ENCODE measurements around the gene SEPTIN8. TPM values are rescaled to one million over a fixed set of nuclear protein-coding genes. Genes with fewer than 3 reads are reported as not detected.

The SEPTIN8 gene
- total RNA-seq, 2 experiments from 2014 or later = 10.6 to 15.5 TPM

DNA sequence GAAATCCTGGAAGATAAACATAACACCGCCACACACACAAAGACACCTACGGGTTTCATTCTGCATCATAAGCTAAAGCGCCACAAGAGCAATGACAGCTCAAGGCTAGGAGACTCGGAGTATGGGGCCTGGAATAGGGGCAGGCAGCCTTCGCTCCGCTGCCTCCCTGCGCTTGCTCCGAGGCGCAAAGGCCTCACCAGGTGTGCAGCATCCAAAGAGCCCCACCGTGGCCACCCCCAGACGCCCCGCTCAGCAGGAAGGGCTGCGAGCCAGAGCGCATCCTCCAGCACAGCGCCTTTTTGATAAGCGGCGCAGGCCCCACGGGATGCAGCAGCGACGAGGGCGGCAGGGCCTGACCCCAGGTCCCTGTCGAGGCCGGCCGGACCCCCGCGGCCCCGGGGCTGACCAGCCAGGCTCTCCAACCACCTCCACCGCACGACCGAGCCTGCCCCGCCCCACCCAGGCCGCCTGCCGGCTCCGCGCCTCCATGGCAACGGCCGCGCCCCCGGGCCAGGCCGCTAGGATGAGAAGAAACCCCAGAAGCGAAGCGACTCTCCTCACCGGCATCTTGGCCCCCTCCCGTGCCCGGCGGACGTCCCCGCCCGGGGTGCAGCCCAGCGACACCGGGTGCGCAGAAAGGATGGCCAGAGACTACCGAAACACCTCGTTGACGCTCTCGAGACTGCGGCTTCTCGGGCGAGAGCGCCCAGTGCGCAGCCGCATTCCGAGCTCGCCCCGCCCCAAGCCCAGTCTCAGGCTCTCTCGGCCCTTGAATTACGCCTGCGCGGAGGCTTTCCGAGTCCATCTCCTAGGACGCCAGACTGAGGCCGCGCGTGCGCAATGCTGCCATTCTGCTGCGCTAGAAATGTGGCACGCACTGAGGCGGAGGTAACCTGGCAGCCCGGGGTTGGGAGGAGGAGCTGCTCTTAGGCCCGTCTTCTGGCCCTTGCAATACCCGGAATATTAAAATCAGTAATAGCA, 39.9 kb downstream of the SEPTIN8 start, which contains the start of gene KIF3A:
Gene KIF3A (minus strand): TSS at position 694 of the 981 bp plus-strand sequence. CDS start 127 bp downstream, at position 567.
- H3K36me3 ChIP-seq (ENCODE audit: insufficient read depth, low read length) = no peaks in the 10 kb centered on the region
- DNase-seq (ENCODE audit: low spot score) = peak; percentile 98
- POLR2A ChIA-PET = interaction anchor here (0.6 to 1.8 kb wide), 14 partner anchors 9 to 318 kb away, joined by 3 to 6 read pairs (median 3); no protein-coding TSS in a partner anchor
- intact Hi-C loops (cut with micrococcal nuclease; ENCODE audit: unreplicated experiment) = loop anchor here (5.0 to 10.0 kb wide), 2 partner anchors 180 to 352 kb away; partner anchors contain the start of gene RAD50
- H2AFZ ChIP-seq (ENCODE audit: low read length) = peak within 1 kb of the TSS; percentile 98
- H3K4me2 ChIP-seq (ENCODE audit: low read length) = peak within 1 kb of the TSS; percentile 71
- H3K4me3 ChIP-seq (ENCODE audit: low read depth, low read length, poor library complexity, severe bottlenecking) = peak within 1 kb of the TSS; percentile 74
- no peaks in the 10 kb centered on the region for H4K20me1 ChIP-seq (ENCODE audit: insufficient read depth, low read length)
- H3K79me2 ChIP-seq (ENCODE audit: insufficient read depth, low read depth, low read length) = no peaks in the 10 kb centered on the region; the same call in 1 of the 2 replicates
- H3K27ac ChIP-seq (ENCODE audit: low read depth, low read length, poor library complexity, severe bottlenecking) = no peak within 1 kb of the TSS
- TF ChIP-seq, protein P1, sequence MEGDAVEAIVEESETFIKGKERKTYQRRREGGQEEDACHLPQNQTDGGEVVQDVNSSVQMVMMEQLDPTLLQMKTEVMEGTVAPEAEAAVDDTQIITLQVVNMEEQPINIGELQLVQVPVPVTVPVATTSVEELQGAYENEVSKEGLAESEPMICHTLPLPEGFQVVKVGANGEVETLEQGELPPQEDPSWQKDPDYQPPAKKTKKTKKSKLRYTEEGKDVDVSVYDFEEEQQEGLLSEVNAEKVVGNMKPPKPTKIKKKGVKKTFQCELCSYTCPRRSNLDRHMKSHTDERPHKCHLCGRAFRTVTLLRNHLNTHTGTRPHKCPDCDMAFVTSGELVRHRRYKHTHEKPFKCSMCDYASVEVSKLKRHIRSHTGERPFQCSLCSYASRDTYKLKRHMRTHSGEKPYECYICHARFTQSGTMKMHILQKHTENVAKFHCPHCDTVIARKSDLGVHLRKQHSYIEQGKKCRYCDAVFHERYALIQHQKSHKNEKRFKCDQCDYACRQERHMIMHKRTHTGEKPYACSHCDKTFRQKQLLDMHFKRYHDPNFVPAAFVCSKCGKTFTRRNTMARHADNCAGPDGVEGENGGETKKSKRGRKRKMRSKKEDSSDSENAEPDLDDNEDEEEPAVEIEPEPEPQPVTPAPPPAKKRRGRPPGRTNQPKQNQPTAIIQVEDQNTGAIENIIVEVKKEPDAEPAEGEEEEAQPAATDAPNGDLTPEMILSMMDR (conservative IDR thresholded peaks at IDR 0.05; ENCODE audit: low read length) = no peak
- no peak for TF ChIP-seq EZH2phosphoT487 (IDR thresholded peaks at IDR 0.05; ENCODE audit: borderline replicate concordance, low read depth, low read length)
- CTCF ChIA-PET (ENCODE audit: unreplicated experiment) = interaction anchor here (0.5 to 1.4 kb wide), 3 partner anchors 10 to 349 kb away, joined by 3 to 4 read pairs (median 3); partner anchors contain the start of gene CCNI2
- no peaks in the 10 kb centered on the region for H3K9me3 ChIP-seq (ENCODE audit: low read length)
- no peaks in the 10 kb centered on the region for H3K9me2 ChIP-seq (ENCODE audit: insufficient read depth, low read length)
- no TSS peak for BruUV-seq (replicated peaks)
- peaks cover 18% of the 10 kb centered on the region for H3K4me1 ChIP-seq (ENCODE audit: insufficient read depth, low read length, poor library complexity, severe bottlenecking)

DNA sequence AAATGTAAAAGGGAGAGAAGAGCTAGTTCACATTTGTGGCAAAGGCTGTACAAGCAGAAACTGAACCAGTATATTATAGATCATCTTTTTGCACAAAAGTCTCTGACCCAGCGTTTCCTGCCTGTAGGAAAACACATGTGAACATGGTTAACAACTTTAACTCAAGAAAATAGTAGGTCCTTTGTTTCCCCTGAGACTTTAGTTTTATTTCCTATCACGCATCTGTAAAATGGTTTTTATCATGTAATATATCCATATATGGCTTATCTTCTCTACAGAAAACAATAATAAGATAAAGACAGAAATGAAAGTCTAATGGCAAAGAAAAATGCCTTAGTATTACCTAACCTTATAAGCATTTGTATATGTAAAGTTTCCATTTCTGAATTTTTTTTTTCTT, 42.4 kb downstream of the SEPTIN8 start:
- Histone ChIP-seq H3K36me3 (ENCODE audit: insufficient read depth, low read length) (0 out of 2 replicates have a peak, but pooled peaks cover 6% of the 10 kb centered on the region), H3K4me3 (ENCODE audit: low read depth, low read length, poor library complexity, severe bottlenecking) (no peak overlapping the region), H3K9me3 (ENCODE audit: low read length) (no peaks in the 10 kb centered on the region), H4K20me1 (ENCODE audit: insufficient read depth, low read length) (no peaks in the 10 kb centered on the region), H3K79me2 (ENCODE audit: insufficient read depth, low read depth, low read length) (no peaks in the 10 kb centered on the region; the same call in 1 of the 2 replicates), H3K4me2 (ENCODE audit: low read length) (no peak overlapping the region), H3K4me1 (ENCODE audit: insufficient read depth, low read length, poor library complexity, severe bottlenecking) (peaks cover 18% of the 10 kb centered on the region), H3K9me2 (ENCODE audit: insufficient read depth, low read length) (no peaks in the 10 kb centered on the region), H3K27ac (ENCODE audit: low read depth, low read length, poor library complexity, severe bottlenecking) (no peak overlapping the region), H2AFZ (ENCODE audit: low read length) (no peak overlapping the region)
- no peak for DNase-seq (ENCODE audit: low spot score)
- no TSS peak for BruUV-seq (replicated peaks)
- CTCF ChIA-PET (ENCODE audit: unreplicated experiment) = no interaction called here
- TF ChIP-seq, protein P1 (conservative IDR thresholded peaks at IDR 0.05; ENCODE audit: low read length) = no peak
- TF ChIP-seq EZH2phosphoT487 (IDR thresholded peaks at IDR 0.05; ENCODE audit: borderline replicate concordance, low read depth, low read length) = no peak
- intact Hi-C loops (cut with micrococcal nuclease; ENCODE audit: unreplicated experiment) = loop anchor here (5.0 to 10.0 kb wide), 2 partner anchors 177 to 350 kb away; partner anchors contain the start of gene RAD50
- POLR2A ChIA-PET = interaction anchor here (1.1 kb wide), 1 partner anchor 9 kb away, joined by 5 read pairs; no protein-coding TSS in a partner anchor
